MM.1S (cell line): ENCODE measurements around the gene MAGEA1.

Experiments used
- DNase-seq: peaks from one replicate; pipeline ENCODE4 v3.0.0-alpha.2; 2015
- H2AFZ ChIP-seq: fragments of 300-600 bp; sonication (generic); 2 replicates; pipeline ENCODE4 v1.6.0; 2016; ENCODE audit warnings: antibody characterized with exemption, low read length
- H3F3A ChIP-seq: fragments of 300-600 bp; sonication (generic); 2 replicates; pipeline ENCODE4 v1.6.1; 2016; ENCODE audit warnings: mild to moderate bottlenecking, antibody characterized with exemption, low read length, moderate library complexity, mixed read lengths; ENCODE audit not compliant: insufficient read depth
- H3K27ac ChIP-seq: fragments of 300-600 bp; sonication (generic); 2 replicates; pipeline ENCODE4 v1.5.1; 2016; ENCODE audit warnings: mild to moderate bottlenecking, low read length
- H3K27me3 ChIP-seq: fragments of 300-600 bp; sonication (generic); replicated peaks from 2 replicates; pipeline ENCODE4 v1.6.0; 2016; ENCODE audit warnings: low read length; ENCODE audit not compliant: insufficient read depth
- H3K36me3 ChIP-seq: fragments of 300-600 bp; sonication (generic); replicated peaks from 2 replicates; pipeline ENCODE4 v1.6.1; 2016; ENCODE audit warnings: mild to moderate bottlenecking, low read length, mixed read lengths; ENCODE audit not compliant: insufficient read depth
- H3K4me1 ChIP-seq: fragments of 300-600 bp; sonication (generic); 2 replicates; pipeline ENCODE4 v1.6.1; 2016; ENCODE audit warnings: low read length, mixed read lengths
- H3K4me2 ChIP-seq: fragments of 300-600 bp; sonication (generic); 2 replicates; pipeline ENCODE4 v1.6.0; 2016; ENCODE audit warnings: low read depth, low read length
- H3K4me3 ChIP-seq: fragments of 300-600 bp; sonication (generic); 2 replicates; pipeline ENCODE4 v1.5.1; 2016; ENCODE audit warnings: low read length, mixed read lengths
- H3K79me2 ChIP-seq: fragments of 300-600 bp; sonication (generic); 2 replicates; pipeline ENCODE4 v1.6.1; 2016; ENCODE audit warnings: mixed run types, low read length, mixed read lengths
- H3K9ac ChIP-seq: fragments of 300-600 bp; sonication (generic); 2 replicates; pipeline ENCODE4 v1.6.1; 2016; ENCODE audit warnings: low read length, mixed read lengths
- H3K9me2 ChIP-seq: fragments of 300-600 bp; sonication (generic); replicated peaks from 2 replicates; pipeline ENCODE4 v1.6.1; 2016; ENCODE audit warnings: mild to moderate bottlenecking, low read length, mixed read lengths; ENCODE audit not compliant: insufficient read depth
- H3K9me3 ChIP-seq: fragments of 300-600 bp; sonication (generic); replicated peaks from 2 replicates; pipeline ENCODE4 v1.6.1; 2016; ENCODE audit warnings: mild to moderate bottlenecking, low read length, mixed read lengths; ENCODE audit not compliant: insufficient read depth
- H4K20me1 ChIP-seq: fragments of 300-600 bp; sonication (generic); 2 replicates; pipeline ENCODE4 v1.6.1; 2016; ENCODE audit warnings: mild to moderate bottlenecking, low read length, moderate library complexity, mixed read lengths; ENCODE audit not compliant: insufficient read depth
- EZH2 ChIP-seq: fragments of 300-600 bp; sonication (generic); optimal IDR thresholded peaks from 2 replicates; pipeline ENCODE3; 2017; ENCODE audit warnings: low read depth, mild to moderate bottlenecking, antibody characterized with exemption, low read length, mixed read lengths
- EZH2phosphoT487 ChIP-seq: fragments of 300-600 bp; sonication (generic); IDR thresholded peaks from 2 replicates; pipeline ENCODE4 v1.6.1; 2018; ENCODE audit warnings: antibody characterized with exemption, low read length
- TF ChIP-seq, protein P1 (sequence below): fragments of 300-600 bp; sonication (generic); IDR thresholded peaks from 2 replicates; pipeline ENCODE4 v1.5.1; 2016; ENCODE audit warnings: antibody characterized with exemption, low read length, mixed read lengths

MAGEA1 gene

GRCh38 chrX:153157450-153157849, 21.6 kb upstream of the MAGEA1 start:
- no peak overlapping the region for H3K27ac ChIP-seq
- H3K27me3 ChIP-seq, result no peaks in the 10 kb centered on the region
- H3K36me3 ChIP-seq, result no peaks in the 10 kb centered on the region
- no peaks in the 10 kb centered on the region for H3K9me3 ChIP-seq
- H3K79me2 ChIP-seq, result no peaks in the 10 kb centered on the region
- no peak overlapping the region for H2AFZ ChIP-seq
- H3K9me2 ChIP-seq, result no peaks in the 10 kb centered on the region
- no peaks in the 10 kb centered on the region for H3K4me1 ChIP-seq
- no peak for DNase-seq
- no peak overlapping the region for H3K4me3 ChIP-seq
- H3K9ac ChIP-seq, result no peak overlapping the region
- no peak overlapping the region for H3K4me2 ChIP-seq
- H3F3A ChIP-seq, result no peaks in the 10 kb centered on the region
- TF ChIP-seq EZH2phosphoT487 (no peak), EZH2 (no peak)
- TF ChIP-seq, protein P1, sequence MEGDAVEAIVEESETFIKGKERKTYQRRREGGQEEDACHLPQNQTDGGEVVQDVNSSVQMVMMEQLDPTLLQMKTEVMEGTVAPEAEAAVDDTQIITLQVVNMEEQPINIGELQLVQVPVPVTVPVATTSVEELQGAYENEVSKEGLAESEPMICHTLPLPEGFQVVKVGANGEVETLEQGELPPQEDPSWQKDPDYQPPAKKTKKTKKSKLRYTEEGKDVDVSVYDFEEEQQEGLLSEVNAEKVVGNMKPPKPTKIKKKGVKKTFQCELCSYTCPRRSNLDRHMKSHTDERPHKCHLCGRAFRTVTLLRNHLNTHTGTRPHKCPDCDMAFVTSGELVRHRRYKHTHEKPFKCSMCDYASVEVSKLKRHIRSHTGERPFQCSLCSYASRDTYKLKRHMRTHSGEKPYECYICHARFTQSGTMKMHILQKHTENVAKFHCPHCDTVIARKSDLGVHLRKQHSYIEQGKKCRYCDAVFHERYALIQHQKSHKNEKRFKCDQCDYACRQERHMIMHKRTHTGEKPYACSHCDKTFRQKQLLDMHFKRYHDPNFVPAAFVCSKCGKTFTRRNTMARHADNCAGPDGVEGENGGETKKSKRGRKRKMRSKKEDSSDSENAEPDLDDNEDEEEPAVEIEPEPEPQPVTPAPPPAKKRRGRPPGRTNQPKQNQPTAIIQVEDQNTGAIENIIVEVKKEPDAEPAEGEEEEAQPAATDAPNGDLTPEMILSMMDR, result no peak
- no peaks in the 10 kb centered on the region for H4K20me1 ChIP-seq

- Histone ChIP-seq H3K9me3 (no peaks in the 10 kb centered on the region), H3K27me3 (no peaks in the 10 kb centered on the region), H3K9me2 (no peaks in the 10 kb centered on the region), H3K4me1 (no peaks in the 10 kb centered on the region), H3K79me2 (no peaks in the 10 kb centered on the region), H4K20me1 (no peaks in the 10 kb centered on the region), H3K36me3 (no peaks in the 10 kb centered on the region), H3K4me2 (no peak overlapping the region), H3K27ac (no peak overlapping the region), H2AFZ (no peak overlapping the region), H3K9ac (no peak overlapping the region), H3F3A (no peaks in the 10 kb centered on the region), H3K4me3 (no peak overlapping the region)
- DNase-seq, result no peak
- TF ChIP-seq, protein P1, result no peak
- TF ChIP-seq EZH2phosphoT487 (no peak), EZH2 (no peak)
These were observed 20.8 kb upstream of the MAGEA1 start for GRCh38 chrX:153158319-153158718.

GRCh38 chrX:153161952-153162351, 17.1 kb upstream of the MAGEA1 start:
- Histone ChIP-seq H3K36me3 (no peaks in the 10 kb centered on the region), H4K20me1 (no peaks in the 10 kb centered on the region), H3F3A (no peaks in the 10 kb centered on the region), H3K9me2 (no peaks in the 10 kb centered on the region), H3K79me2 (no peaks in the 10 kb centered on the region), H3K4me1 (no peaks in the 10 kb centered on the region), H3K9me3 (no peaks in the 10 kb centered on the region), H3K27me3 (no peaks in the 10 kb centered on the region), H3K9ac (no peak overlapping the region), H2AFZ (no peak overlapping the region), H3K27ac (no peak overlapping the region), H3K4me3 (no peak overlapping the region), H3K4me2 (no peak overlapping the region)
- no peak for DNase-seq
- TF ChIP-seq EZH2phosphoT487, result no peak
- TF ChIP-seq EZH2, result no peak
- TF ChIP-seq, protein P1, result no peak
